HL-60 (cell line): ENCODE data around the gene TAF9B.

Source experiments
- DNase-seq, 2 experiments: peaks; one replicate each; pipeline ENCODE4 v3.0.0-alpha.2; 2010 to 2020; ENCODE audit warnings: low read depth in 1 of 2, low spot score in 1 of 2
- H3K27ac ChIP-seq: fragments of 250-450 bp; sonication (Bioruptor Pico); replicated peaks from 2 replicates; pipeline ENCODE4 v1.5.1; 2020; ENCODE audit warnings: mild to moderate bottlenecking, moderate library complexity
- H3K27me3 ChIP-seq: fragments of 250-450 bp; sonication (Bioruptor Pico); 2 replicates; pipeline ENCODE4 v1.5.1; 2021; ENCODE audit warnings: mild to moderate bottlenecking, moderate library complexity; ENCODE audit not compliant: insufficient read depth, poor library complexity, severe bottlenecking
- H3K4me3 ChIP-seq: replicated peaks from 2 replicates; pipeline ENCODE4 v1.5.1; 2011; ENCODE audit warnings: mild to moderate bottlenecking, control low read depth, low read length; ENCODE audit not compliant: insufficient read depth
- CTCF ChIP-seq: IDR thresholded peaks from one replicate; pipeline ENCODE4 v1.5.1; 2011; ENCODE audit warnings: low read length, control low read depth, inconsistent platforms; ENCODE audit not compliant: insufficient read depth
- GABPA ChIP-seq: IDR thresholded peaks from 2 replicates; pipeline ENCODE4 v1.6.1; 2012; ENCODE audit warnings: low read depth
- POLR2AphosphoS5 ChIP-seq: IDR thresholded peaks from 2 replicates; pipeline ENCODE4 v1.6.1; 2012; ENCODE audit warnings: low read depth
- REST ChIP-seq: IDR thresholded peaks from 2 replicates; pipeline ENCODE4 v1.6.1; 2012; ENCODE audit warnings: low read depth; ENCODE audit not compliant: insufficient replicate concordance
- SPI1 ChIP-seq: IDR thresholded peaks from 2 replicates; pipeline ENCODE4 v1.6.1; 2012; ENCODE audit warnings: low read depth, mild to moderate bottlenecking, borderline replicate concordance

TAF9B gene

GRCh38 chrX:78124307-78124706 is 15.1 kb downstream of the TAF9B start:
- H3K27ac ChIP-seq: no peak overlapping the region
- no peak overlapping the region for H3K4me3 ChIP-seq
- no peaks in the 10 kb centered on the region for H3K27me3 ChIP-seq
- DNase-seq: no peak
- TF ChIP-seq GABPA (no peak), POLR2AphosphoS5 (no peak), SPI1 (no peak)

GRCh38 chrX:78123190-78123589 is 16.3 kb downstream of the TAF9B start:
- H3K27ac ChIP-seq: no peak overlapping the region
- H3K4me3 ChIP-seq: no peak overlapping the region
- TF ChIP-seq POLR2AphosphoS5: no peak
- TF ChIP-seq REST: no peak
- no peak for TF ChIP-seq CTCF
- TF ChIP-seq GABPA: no peak
- TF ChIP-seq SPI1: no peak
- no peaks in the 10 kb centered on the region for H3K27me3 ChIP-seq
- no peak for DNase-seq

GRCh38 chrX:78119521-78120227 is 19.8 kb downstream of the TAF9B start:
- Histone ChIP-seq H3K27ac (no peak overlapping the region), H3K27me3 (no peaks in the 10 kb centered on the region), H3K4me3 (no peak overlapping the region)
- DNase-seq: no peak
- TF ChIP-seq SPI1 (no peak), GABPA (no peak), POLR2AphosphoS5 (no peak), CTCF (no peak), REST (no peak)

GRCh38 chrX:78118628-78119027 is 20.8 kb downstream of the TAF9B start:
- no peak for DNase-seq
- no peak overlapping the region for H3K4me3 ChIP-seq
- TF ChIP-seq CTCF (no peak), SPI1 (no peak), REST (no peak), POLR2AphosphoS5 (no peak), GABPA (no peak)
- no peak overlapping the region for H3K27ac ChIP-seq
- H3K27me3 ChIP-seq: no peaks in the 10 kb centered on the region
